GM12873 (cell line): ENCODE results near the gene TIGD3.

Source experiments
- TF ChIP-seq, protein P1 (sequence below): IDR thresholded peaks from 2 replicates; pipeline ENCODE4 v1.5.1; 2012; ENCODE audit warnings: low read depth, mild to moderate bottlenecking, moderate library complexity, low read length, control low read depth; ENCODE audit not compliant: insufficient read depth; ENCODE audit errors: missing control alignments

Gene TIGD3

DNA sequence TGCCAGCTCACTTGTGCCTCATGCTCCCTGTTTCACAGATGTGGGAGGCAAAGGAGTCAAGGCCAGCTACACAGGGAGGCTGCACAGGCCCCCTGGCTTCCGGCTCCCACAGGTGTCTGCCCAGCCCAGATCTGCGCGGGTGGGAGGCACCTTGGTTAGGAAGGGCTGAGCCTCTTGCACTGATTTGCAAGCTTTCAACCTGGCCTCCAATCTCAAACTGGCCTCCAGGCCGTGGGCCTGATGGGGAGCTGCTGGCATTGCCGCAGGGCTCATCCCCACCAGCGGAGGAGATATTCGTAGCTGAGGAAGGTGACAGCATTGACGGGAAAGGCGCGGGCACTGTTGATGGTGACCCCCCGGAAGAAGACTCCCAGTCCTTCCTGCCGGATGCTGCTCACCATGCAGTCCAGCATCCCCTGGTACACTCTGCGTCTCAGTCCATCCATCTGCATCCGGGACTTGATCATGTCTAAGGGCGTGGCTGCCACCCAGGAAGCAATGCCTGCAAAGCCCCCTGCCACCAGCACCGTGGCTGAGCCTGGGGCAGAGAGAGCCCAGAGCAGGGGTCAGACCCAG lies 21.7 kb downstream of the TIGD3 start:
- TF ChIP-seq, protein P1, sequence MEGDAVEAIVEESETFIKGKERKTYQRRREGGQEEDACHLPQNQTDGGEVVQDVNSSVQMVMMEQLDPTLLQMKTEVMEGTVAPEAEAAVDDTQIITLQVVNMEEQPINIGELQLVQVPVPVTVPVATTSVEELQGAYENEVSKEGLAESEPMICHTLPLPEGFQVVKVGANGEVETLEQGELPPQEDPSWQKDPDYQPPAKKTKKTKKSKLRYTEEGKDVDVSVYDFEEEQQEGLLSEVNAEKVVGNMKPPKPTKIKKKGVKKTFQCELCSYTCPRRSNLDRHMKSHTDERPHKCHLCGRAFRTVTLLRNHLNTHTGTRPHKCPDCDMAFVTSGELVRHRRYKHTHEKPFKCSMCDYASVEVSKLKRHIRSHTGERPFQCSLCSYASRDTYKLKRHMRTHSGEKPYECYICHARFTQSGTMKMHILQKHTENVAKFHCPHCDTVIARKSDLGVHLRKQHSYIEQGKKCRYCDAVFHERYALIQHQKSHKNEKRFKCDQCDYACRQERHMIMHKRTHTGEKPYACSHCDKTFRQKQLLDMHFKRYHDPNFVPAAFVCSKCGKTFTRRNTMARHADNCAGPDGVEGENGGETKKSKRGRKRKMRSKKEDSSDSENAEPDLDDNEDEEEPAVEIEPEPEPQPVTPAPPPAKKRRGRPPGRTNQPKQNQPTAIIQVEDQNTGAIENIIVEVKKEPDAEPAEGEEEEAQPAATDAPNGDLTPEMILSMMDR, result no peak

DNA sequence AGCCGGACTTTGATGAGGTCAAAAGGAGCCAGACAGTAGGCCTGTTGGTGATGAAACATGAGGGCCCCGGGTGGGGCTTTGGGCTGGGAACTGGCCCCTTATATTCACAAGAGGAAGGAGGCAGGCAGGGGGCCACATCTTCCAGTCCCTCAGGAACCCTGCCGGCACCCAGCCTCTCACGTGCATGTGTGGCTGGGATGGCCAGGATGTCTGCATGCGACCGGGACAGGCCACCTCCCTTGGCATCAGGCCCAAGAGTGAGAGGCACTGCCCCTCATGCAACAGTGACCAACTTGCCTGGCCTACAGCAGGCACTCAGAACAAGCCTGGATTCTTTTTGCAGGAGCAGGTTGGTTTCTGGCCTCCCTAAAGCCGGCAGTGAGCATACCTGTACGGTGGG lies 22.5 kb downstream of the TIGD3 start:
- TF ChIP-seq, protein P1, result no peak

DNA sequence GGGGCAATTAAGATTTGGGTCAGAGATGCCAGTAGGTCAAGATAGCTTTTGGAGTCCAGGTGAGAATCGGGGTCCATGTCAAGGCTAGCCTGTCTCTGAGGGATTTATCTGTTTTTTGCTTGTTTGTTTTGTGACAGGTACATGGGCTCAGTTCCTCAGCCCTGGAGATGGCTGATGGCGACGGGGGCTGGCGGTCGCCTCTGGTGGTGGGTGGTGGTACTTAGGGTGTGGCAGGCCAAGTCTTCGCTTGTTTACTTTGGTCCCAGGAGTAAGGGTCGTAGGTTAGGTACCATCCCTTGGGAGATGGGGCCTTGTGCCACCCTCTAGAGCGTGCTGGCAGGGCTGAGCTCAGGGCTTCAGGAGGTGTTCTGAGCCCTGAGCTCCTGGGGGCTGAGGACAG lies 23.2 kb downstream of the TIGD3 start:
- TF ChIP-seq, protein P1, result peak; percentile 21

DNA sequence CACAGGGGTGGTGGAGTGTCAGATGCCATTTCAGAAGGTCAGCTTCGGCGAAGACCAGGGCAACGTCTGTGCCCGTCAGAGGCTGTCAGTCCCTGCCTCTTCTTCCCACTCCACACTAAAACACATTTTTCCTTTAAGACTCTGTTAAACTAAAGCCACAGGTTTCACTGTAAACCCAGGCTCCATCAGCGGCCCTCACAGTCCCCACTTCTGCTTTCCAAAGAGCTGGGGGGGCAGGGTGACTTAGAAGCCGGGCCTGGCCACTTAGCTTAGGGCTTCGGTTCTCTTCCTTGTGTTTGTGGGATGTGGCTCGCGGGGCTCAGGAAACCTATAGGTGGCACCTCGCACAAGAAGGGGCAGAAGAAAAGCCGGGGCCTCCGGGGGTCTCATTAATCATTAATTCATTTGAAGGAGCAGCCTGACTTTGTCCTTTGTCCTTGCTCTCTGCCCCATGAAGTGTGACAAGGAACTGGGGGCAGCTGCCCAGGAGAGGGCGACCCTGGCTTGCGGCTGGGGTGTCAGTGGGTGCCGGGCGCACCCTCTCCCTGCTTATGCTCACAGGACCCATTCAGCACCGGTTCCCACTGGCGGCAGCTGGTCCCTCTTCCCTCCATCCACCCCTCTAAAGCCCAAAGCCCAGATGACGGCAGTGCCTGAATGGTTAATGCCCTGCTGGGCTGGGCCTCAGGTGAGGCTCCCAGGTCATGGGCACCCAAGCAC lies 23.8 kb downstream of the TIGD3 start:
- TF ChIP-seq, protein P1, result no peak

DNA sequence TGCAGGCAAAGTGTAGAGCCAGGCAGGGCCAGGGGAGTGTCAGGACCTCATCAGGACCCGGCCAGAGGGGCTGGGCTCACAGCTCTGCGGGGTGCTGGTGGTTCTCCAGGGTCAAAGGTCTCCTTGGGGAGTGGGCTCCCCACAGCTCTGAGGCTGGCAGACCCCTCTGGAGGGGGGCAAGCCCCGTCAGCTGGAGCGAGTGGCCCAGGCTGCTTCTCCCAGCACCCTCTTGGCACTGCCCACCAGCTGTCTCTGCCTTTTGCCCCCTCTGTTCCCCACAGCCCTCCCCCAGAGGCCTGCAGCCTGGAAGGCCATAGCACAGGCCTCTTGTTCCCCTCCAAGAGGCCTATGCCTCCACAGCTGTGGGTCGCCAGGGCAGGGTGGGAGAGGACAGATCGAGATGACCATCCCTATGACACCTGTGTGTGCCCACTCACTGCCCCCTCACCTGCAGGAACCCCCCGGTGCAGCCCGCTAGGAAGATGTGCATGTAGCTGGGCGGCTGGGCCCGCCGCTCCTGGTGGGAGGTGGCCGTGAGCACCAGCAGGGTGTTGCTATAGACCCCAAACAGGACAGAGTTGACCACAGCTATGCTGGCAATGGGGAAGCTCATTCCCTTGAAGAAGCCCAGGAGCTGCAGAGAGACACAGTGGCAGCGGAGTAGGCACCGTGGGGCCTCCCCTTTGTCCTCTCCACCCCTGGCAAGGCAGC lies 24.5 kb downstream of the TIGD3 start:
- TF ChIP-seq, protein P1, result no peak

DNA sequence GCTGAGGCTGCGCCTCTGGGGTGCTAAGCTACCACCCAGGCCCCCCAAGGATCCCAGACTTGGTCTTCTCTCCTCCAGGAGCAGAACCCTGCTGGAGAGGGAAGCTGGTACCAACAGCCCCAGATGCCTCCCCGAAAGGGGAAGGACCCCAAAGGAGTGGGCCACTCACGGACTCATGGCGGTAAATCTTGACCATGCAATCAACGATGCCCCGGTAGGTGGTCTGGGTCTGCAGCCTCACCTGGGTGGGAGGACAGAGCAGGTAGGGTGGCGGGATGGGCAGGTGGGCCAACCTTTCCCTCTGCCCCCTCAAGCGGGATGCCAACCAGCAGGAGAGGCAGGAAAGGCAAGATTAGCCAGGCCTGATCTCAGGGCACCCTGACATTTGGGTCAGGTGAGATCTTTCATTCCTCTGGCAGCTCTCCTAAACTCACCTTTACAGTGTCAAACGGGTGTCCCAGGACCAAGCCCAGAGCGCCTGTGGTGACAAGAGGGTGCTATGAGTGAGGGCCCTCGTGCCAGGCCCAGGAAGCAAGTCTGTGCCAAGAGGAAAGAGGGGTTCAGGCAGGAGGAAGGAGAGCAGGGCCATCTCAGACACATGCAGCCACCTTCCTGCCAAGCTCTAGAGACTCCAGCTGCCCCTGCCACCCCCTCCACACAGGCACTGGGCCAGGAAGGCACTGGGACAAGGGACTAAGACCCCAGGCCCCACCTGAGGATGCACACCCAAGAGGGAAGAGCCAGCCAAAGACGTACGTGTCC lies 25.3 kb downstream of the TIGD3 start:
- TF ChIP-seq, protein P1, result no peak
